Stimulated activated CD4-positive, alpha-beta T cell treated with anti-CD3 and anti-CD28 coated beads, TNF-alpha, amount 100 ng/mL, for 1 hour (primary cell): ENCODE measurements around the gene MAGEA2.
"Not testable (repeated sequence)": the region's sequence is repeated elsewhere in the genome, so short reads cannot be mapped to it uniquely, and the experiment has no call there.

Experiments used
- DNase-seq, 3 donors: peaks; one replicate each; pipeline ENCODE4 v3.0.0-alpha.2; 2020; ENCODE audit warnings: low read depth in 3 of 3, low spot score in 1 of 3

Gene MAGEA2

DNA sequence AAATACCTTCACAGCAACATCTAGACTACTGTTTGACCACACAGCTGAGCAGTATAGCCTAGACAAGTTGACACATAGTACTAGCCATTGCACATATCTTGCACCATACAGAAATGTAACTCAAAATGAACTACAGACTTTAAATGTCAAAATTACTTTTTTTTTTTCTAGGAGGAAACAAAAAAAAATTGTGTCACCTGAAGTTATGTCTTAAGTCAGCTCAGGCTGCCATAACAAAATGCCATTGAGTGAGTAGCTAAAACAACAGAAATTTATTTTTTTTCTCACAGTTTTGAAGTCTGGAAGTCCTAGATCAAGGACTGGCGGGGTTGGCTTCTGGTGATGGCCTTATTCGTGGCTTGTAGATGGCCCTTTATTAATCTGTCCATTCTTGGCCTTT lies 44.5 kb downstream of the MAGEA2 start, which contains the start of gene CSAG2:
Gene CSAG2 (minus strand): TSS at position 101 of the 400 bp plus-strand sequence. CDS start 161 bp downstream, outside the sequence.
- not testable (repeated sequence) for DNase-seq

- DNase-seq, result not testable (repeated sequence)
Measured at GRCh38 chrX:152706500-152706899, 47.1 kb downstream of the MAGEA2 start.

DNA sequence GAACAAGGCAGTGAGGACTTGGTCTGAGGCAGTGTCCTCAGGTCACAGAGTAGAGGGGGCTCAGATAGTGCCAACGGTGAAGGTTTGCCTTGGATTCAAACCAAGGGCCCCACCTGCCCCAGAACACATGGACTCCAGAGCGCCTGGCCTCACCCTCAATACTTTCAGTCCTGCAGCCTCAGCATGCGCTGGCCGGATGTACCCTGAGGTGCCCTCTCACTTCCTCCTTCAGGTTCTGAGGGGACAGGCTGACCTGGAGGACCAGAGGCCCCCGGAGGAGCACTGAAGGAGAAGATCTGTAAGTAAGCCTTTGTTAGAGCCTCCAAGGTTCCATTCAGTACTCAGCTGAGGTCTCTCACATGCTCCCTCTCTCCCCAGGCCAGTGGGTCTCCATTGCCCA lies 53.3 kb downstream of the MAGEA2 start:
- DNase-seq, result not testable (repeated sequence)
